Astrocyte (in vitro differentiated cells and primary cell): Measurements from ENCODE around the gene GRB7.

Experiments
- CTCF ChIP-seq: IDR thresholded peaks from 2 replicates; pipeline ENCODE4 v1.5.1; 2011; ENCODE audit warnings: low read depth, mild to moderate bottlenecking, inconsistent platforms, low read length, moderate library complexity; ENCODE audit not compliant: insufficient read depth
- EZH2 ChIP-seq: IDR thresholded peaks from 2 replicates; pipeline ENCODE4 v1.6.1; 2012; ENCODE audit warnings: mild to moderate bottlenecking, low read length, inconsistent platforms; ENCODE audit not compliant: insufficient read depth

- no peak for TF ChIP-seq EZH2
- TF ChIP-seq CTCF, result no peak
Observed at GRCh38 chr17:39787041-39787440, 49.3 kb downstream of the GRB7 start.
